Sigmoid colon (tissue), 7 donors: ENCODE data around the gene TMEM215. TPM values are rescaled to one million over a fixed set of nuclear protein-coding genes. Genes with fewer than 3 reads are reported as not detected.
"Not testable (repeated sequence)": the region's sequence is repeated elsewhere in the genome, so short reads cannot be mapped to it uniquely, and the experiment has no call there.

Experiments used
- DNase-seq: peaks from one replicate; pipeline ENCODE4 v3.0.0-alpha.2; 2019
- H3K27ac ChIP-seq, 4 donors: fragments of 200-600 bp; sonication (generic); one replicate each; pipeline ENCODE4 v1.5.1; 2016 to 2019; ENCODE audit warnings: mild to moderate bottlenecking in 1 of 4
- H3K27me3 ChIP-seq, 3 donors: fragments of 200-600 bp; sonication (generic); one replicate each; pipeline ENCODE4 v1.5.1; 2019; ENCODE audit warnings: mild to moderate bottlenecking in 1 of 3
- H3K36me3 ChIP-seq, 4 donors: fragments of 200-600 bp; sonication (generic); one replicate each; pipeline ENCODE4 v1.5.1; 2016 to 2019
- H3K4me1 ChIP-seq, 4 donors: fragments of 200-600 bp; sonication (generic); one replicate each; pipeline ENCODE4 v1.5.1; 2017 to 2019
- H3K4me3 ChIP-seq, 4 donors: fragments of 200-600 bp; sonication (generic); one replicate each; pipeline ENCODE4 v1.5.1; 2017 to 2019; ENCODE audit warnings: mild to moderate bottlenecking in 2 of 4, moderate library complexity in 1 of 4
- H3K9me3 ChIP-seq, 4 donors: fragments of 200-600 bp in 3 of 4; sonication (generic) in 3 of 4; one replicate each; pipeline versions ENCODE4 v1.5.1 to v1.6.1; 2013 to 2019
- EP300 ChIP-seq, 4 donors: sonication (generic); formaldehyde crosslinking; IDR thresholded peaks; one replicate each; pipeline ENCODE4 v1.6.1; 2017; ENCODE audit warnings: antibody characterized with exemption in 4 of 4
- POLR2A ChIP-seq, 2 donors: fragments of 450-650 bp; IDR thresholded peaks; one replicate each; pipeline ENCODE4 v1.6.1; 2016; ENCODE audit warnings: antibody characterized with exemption in 2 of 2, mild to moderate bottlenecking in 2 of 2, moderate library complexity in 2 of 2
- POLR2AphosphoS5 ChIP-seq, 4 donors: sonication (generic); formaldehyde crosslinking; IDR thresholded peaks; one replicate each; pipeline ENCODE4 v1.6.1; 2017; ENCODE audit warnings: antibody characterized with exemption in 4 of 4
- WGBS, 2 donors: extraction: QIAGEN DNeasy Blood & Tissue Kit; methylation state at CpG; one replicate each; pipeline ENCODE4 v1.1.7; 2013; 5-methylcytosine and 5-hydroxymethylcytosine counted together
- intact Hi-C: fragments of 100-400 bp; cut with DNase I; formaldehyde crosslinking; loops from one replicate; pipeline ENCODE4 v1.15.1; 2023
- polyA plus RNA-seq, 3 donors: library from polyadenylated mRNA; stranded (reverse); fragments of 200-250 nt; gene quantifications; one replicate each; pipeline ENCODE4 v1.2.3, GENCODE V29; 2013
- total RNA-seq, 4 donors: library from RNA; depleted of rRNA; stranded (reverse); fragments of >200 nt; gene quantifications; one replicate each; pipeline ENCODE4 v1.1.0, GENCODE V29; 2016
- TF ChIP-seq, protein P1 (sequence below), 4 experiments: fragments of 450-650 bp in 3 of 4; fragments of 200-600 bp in 1 of 4; IDR thresholded peaks; one replicate each; pipeline ENCODE4 v1.5.1; 2016 to 2019; ENCODE audit warnings: antibody characterized with exemption in 4 of 4, mild to moderate bottlenecking in 3 of 4, moderate library complexity in 2 of 4
- donor health status: healthy with polysubstance abuse.
- donor health status: Bipolar disorder and iron deficiency.
- donor health status: healthy.

The TMEM215 gene
- total and polyA plus RNA-seq, 7 donors = not detected

DNA sequence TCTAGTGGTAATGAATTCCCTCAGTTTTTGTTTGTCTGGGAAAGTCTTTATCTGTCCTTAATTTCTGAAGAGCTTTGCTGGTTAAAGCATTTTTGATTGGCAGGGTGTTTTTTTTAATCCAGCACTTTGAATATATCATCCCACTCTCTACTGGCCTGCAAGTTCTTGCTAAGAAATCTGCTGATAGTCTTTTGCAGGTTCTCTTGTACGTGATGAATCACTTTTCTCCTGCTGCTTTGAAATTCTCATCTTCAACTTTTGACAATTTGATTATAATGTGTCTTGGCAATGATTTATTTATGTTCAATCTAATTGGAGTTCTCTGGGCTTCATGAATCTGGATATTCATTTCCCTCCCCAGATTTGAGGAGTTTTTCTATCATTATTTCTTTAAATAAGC, 8.1 kb upstream of the TMEM215 start:
- TF ChIP-seq POLR2AphosphoS5 (IDR thresholded peaks at IDR 0.05) = no peak
- TF ChIP-seq, protein P1, sequence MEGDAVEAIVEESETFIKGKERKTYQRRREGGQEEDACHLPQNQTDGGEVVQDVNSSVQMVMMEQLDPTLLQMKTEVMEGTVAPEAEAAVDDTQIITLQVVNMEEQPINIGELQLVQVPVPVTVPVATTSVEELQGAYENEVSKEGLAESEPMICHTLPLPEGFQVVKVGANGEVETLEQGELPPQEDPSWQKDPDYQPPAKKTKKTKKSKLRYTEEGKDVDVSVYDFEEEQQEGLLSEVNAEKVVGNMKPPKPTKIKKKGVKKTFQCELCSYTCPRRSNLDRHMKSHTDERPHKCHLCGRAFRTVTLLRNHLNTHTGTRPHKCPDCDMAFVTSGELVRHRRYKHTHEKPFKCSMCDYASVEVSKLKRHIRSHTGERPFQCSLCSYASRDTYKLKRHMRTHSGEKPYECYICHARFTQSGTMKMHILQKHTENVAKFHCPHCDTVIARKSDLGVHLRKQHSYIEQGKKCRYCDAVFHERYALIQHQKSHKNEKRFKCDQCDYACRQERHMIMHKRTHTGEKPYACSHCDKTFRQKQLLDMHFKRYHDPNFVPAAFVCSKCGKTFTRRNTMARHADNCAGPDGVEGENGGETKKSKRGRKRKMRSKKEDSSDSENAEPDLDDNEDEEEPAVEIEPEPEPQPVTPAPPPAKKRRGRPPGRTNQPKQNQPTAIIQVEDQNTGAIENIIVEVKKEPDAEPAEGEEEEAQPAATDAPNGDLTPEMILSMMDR (IDR thresholded peaks at IDR 0.05) = no peak
- TF ChIP-seq POLR2A (IDR thresholded peaks at IDR 0.05) = no peak
- TF ChIP-seq EP300 (IDR thresholded peaks at IDR 0.05) = no peak
- no peak overlapping the region for H3K4me3 ChIP-seq
- H3K36me3 ChIP-seq = no peaks in the 10 kb centered on the region
- H3K9me3 ChIP-seq = peaks cover 0 to 9% (median 5%) of the 10 kb centered on the region in 4 donors
- DNase-seq = no peak
- intact Hi-C loops = no loop called here
- no peak overlapping the region for H3K27ac ChIP-seq
- WGBS, 2 donors = 31 to 69% methylated on average over 1 of the region's 1 CpG
- H3K4me1 ChIP-seq = no peaks in the 10 kb centered on the region
- H3K27me3 ChIP-seq = no peaks in the 10 kb centered on the region

DNA sequence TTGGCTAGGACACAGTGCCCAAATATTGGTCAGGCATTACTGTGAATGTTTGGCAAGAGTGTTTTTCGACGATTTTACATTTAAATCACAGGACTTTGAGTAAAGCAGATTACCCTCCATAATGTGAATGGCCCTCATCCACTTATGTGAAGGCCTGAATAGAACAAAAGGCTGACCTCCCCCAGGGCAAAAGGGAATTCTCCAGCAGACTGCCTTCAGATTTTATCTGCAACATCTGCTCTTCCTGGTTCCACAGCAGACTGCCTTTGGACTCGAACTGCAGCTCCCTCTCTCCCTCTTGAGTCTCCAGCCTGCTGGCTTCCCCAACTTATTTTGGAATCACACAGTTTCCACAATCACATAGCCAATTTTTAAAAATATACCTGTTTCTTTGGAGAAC, 7.1 kb upstream of the TMEM215 start:
- DNase-seq = no peak
- TF ChIP-seq POLR2AphosphoS5 (IDR thresholded peaks at IDR 0.05) = no peak
- TF ChIP-seq EP300 (IDR thresholded peaks at IDR 0.05) = no peak
- no peak for TF ChIP-seq POLR2A (IDR thresholded peaks at IDR 0.05)
- TF ChIP-seq, protein P1 (IDR thresholded peaks at IDR 0.05) = no peak
- Histone ChIP-seq H3K27me3 (peaks cover 0 to 8% (median 0%) of the 10 kb centered on the region in 3 donors), H3K4me1 (no peaks in the 10 kb centered on the region), H3K4me3 (no peak overlapping the region), H3K27ac (no peak overlapping the region), H3K36me3 (no peaks in the 10 kb centered on the region), H3K9me3 (peaks cover 0 to 9% (median 5%) of the 10 kb centered on the region in 4 donors)
- intact Hi-C loops = no loop called here
- WGBS, 2 donors = 73 to 77% methylated on average over 3 of the region's 3 CpGs

DNA sequence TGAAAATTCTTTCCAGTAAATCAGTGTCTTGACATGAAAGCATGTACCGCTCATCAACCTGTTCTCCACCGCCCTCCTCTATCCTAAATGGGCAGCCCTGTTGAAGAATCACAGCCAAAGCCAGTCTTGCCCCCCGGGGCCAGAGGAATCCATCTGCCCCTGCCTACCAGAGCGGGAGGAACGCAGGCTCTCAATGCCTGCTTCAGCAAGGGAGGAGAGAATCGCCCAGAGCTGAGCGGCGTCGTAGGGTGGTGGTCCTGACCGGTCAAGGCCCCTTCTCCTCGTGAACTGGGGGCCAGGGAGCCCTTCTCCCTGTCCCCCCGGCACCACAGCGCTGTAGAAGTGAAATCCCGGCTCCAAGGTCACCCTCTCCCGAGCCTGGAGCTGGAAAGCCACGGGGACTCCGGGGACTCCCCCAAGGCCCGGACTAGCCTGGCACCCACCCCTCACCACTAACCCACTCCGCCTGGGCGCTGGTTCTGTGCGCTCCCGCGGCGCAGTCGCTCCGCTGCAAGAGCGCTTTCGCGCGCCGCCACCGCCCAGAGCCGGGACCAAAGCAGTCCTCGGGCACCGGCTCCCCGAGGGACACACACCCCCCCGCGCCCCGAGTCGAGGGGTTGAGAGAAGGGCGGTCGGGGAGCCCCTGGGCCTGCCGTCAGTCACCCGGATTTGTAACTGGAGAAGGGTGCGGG, 718 bp upstream of the TMEM215 start:
- peak overlapping the region in 2 of 4 donors; percentile 23 to 30 for H3K4me3 ChIP-seq
- TF ChIP-seq, protein P1 (IDR thresholded peaks at IDR 0.05) = no peak
- TF ChIP-seq POLR2AphosphoS5 (IDR thresholded peaks at IDR 0.05) = no peak
- no peak for TF ChIP-seq POLR2A (IDR thresholded peaks at IDR 0.05)
- TF ChIP-seq EP300 (IDR thresholded peaks at IDR 0.05) = no peak
- no peak overlapping the region for H3K27ac ChIP-seq
- H3K9me3 ChIP-seq = no peaks in the 10 kb centered on the region
- DNase-seq = no peak
- peaks cover 0 to 10% (median 5%) of the 10 kb centered on the region in 4 donors for H3K4me1 ChIP-seq
- WGBS, 2 donors = 8 to 22% methylated on average over 45 of the region's 45 CpGs
- no peaks in the 10 kb centered on the region for H3K36me3 ChIP-seq
- H3K27me3 ChIP-seq = peaks cover 7 to 44% (median 25%) of the 10 kb centered on the region in 3 donors
- intact Hi-C loops = no loop called here

DNA sequence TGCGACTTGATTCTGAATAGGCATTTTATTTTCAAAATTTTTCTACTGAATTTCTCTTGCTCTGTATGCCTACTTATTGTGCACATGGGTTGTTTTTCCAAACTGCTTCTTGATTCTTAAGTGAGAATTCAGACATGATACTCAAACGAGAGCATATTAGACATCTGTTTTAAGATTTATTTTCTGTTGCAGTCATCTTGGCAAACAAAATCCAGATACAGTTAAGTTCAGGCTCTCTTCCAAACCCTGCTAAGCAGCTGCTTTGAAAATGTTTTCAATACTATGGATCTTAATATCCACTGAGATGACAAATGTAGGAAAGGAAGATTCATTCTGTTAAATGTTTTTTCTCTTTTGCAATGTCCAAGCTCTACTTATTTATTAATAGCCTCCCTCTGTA, 4.5 kb downstream of the TMEM215 start:
- Histone ChIP-seq H3K36me3 (no peaks in the 10 kb centered on the region), H3K9me3 (no peaks in the 10 kb centered on the region), H3K27ac (no peak overlapping the region), H3K4me3 (no peak overlapping the region), H3K4me1 (peaks cover 0 to 16% (median 6%) of the 10 kb centered on the region in 4 donors), H3K27me3 (peaks cover 0 to 20% (median 12%) of the 10 kb centered on the region in 3 donors)
- TF ChIP-seq EP300 (IDR thresholded peaks at IDR 0.05) (no peak), POLR2A (IDR thresholded peaks at IDR 0.05) (no peak), POLR2AphosphoS5 (IDR thresholded peaks at IDR 0.05) (no peak)
- TF ChIP-seq, protein P1 (IDR thresholded peaks at IDR 0.05) = no peak
- intact Hi-C loops = no loop called here
- 61 to 63% methylated on average over 2 of the region's 2 CpGs for WGBS, 2 donors
- no peak for DNase-seq

DNA sequence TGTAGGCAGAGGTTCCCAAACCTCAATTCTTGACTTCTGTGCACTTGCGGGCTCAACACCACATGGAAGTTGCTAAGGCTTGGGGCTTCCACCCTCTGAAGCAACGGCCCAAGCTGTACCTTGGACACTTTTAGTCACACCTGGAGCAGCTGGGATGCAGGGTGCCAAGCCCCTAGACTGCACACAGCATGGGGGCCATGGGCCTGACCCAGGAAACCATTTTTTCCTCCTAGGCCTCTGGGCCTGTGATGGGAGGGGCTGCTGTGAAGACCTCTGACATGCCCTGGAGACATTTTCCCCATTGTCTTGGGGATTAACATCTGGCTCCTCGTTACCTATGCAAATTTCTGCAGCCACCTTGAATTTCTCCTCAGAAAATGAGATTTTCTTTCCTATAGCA, 12.7 kb downstream of the TMEM215 start:
- H3K27me3 ChIP-seq, DNase-seq, intact Hi-C loops, H3K4me3 ChIP-seq, H3K36me3 ChIP-seq, H3K27ac ChIP-seq, H3K4me1 ChIP-seq, H3K9me3 ChIP-seq: not testable (repeated sequence)
- WGBS, 2 donors = 38 to 52% methylated on average over 3 of the region's 3 CpGs
